AG04449 (cell line): ENCODE data around the gene BARD1.
A peak's percentile ranks its signal among the peaks of the same experiment; 100 is the strongest.

Experiments
- CTCF ChIA-PET: fragments of 350-600 bp; formaldehyde crosslinking; extraction: SDS; loops from one replicate; lab custom pipeline; 2021; ENCODE audit warnings: antibody characterized with exemption; lab: Yijun Ruan, JAX
- POLR2A ChIA-PET: fragments of 400-600, 350-600 bp; formaldehyde crosslinking; extraction: SDS; loops from one replicate; lab custom pipeline; 2020; ENCODE audit warnings: antibody characterized with exemption, inconsistent platforms; lab: Yijun Ruan, JAX
- DNase-seq: peaks from one replicate; pipeline ENCODE4 v3.0.0-alpha.2; 2010; ENCODE audit warnings: low read depth, low spot score
- H3K4me3 ChIP-seq: 2 replicates; pipeline ENCODE4 v1.5.1; 2011; ENCODE audit warnings: low read depth, mild to moderate bottlenecking, control low read depth, low read length
- TF ChIP-seq, protein P1 (sequence below): IDR thresholded peaks from one replicate; pipeline ENCODE4 v1.5.1; 2011; ENCODE audit warnings: mild to moderate bottlenecking, moderate library complexity, low read length, control low read depth, inconsistent platforms; ENCODE audit not compliant: insufficient read depth; ENCODE audit errors: missing control alignments

BARD1 gene

DNA sequence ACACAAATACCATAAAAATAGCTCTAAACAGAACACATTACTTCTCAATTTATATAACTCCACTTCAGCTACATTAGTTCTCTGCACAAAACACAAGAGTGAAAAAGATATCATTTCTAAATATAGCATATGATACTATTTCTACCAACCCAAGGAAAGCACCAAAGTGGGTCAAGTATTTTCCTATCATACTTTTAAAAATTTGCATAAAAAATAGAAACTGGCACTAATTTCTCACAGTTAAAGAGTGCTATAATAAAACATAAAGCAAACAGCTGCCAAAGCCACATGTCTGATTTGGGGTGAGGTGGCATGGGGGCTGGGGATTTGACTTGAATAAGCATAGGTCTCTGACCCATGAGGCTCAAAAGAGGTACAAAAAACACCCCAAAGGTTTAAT lies 61.5 kb downstream of the BARD1 start:
- TF ChIP-seq, protein P1, sequence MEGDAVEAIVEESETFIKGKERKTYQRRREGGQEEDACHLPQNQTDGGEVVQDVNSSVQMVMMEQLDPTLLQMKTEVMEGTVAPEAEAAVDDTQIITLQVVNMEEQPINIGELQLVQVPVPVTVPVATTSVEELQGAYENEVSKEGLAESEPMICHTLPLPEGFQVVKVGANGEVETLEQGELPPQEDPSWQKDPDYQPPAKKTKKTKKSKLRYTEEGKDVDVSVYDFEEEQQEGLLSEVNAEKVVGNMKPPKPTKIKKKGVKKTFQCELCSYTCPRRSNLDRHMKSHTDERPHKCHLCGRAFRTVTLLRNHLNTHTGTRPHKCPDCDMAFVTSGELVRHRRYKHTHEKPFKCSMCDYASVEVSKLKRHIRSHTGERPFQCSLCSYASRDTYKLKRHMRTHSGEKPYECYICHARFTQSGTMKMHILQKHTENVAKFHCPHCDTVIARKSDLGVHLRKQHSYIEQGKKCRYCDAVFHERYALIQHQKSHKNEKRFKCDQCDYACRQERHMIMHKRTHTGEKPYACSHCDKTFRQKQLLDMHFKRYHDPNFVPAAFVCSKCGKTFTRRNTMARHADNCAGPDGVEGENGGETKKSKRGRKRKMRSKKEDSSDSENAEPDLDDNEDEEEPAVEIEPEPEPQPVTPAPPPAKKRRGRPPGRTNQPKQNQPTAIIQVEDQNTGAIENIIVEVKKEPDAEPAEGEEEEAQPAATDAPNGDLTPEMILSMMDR: no peak
- DNase-seq: no peak
- POLR2A ChIA-PET: no interaction called here
- CTCF ChIA-PET: no interaction called here
- H3K4me3 ChIP-seq: no peak overlapping the region

DNA sequence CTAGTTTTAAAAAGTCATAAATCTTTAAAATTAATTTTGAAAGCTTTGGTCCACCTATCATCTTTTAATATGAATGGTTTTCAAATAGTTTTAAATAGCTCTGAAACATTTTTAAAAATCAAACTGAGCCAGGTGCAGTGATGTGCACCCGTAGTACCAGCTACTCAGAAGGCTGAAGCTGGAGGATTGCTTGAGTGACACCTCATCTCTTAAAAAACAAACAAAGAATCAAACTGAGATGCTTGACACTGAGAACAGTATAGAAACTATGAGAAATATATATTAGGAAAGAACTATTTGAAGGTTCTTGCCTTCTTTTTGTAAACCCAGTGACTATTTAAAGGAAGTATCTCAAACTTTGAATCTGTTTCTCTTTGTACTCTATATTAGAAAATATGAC lies 67.4 kb downstream of the BARD1 start:
- no peak for DNase-seq
- POLR2A ChIA-PET: no interaction called here
- no peak overlapping the region for H3K4me3 ChIP-seq
- TF ChIP-seq, protein P1: no peak
- CTCF ChIA-PET: no interaction called here

DNA sequence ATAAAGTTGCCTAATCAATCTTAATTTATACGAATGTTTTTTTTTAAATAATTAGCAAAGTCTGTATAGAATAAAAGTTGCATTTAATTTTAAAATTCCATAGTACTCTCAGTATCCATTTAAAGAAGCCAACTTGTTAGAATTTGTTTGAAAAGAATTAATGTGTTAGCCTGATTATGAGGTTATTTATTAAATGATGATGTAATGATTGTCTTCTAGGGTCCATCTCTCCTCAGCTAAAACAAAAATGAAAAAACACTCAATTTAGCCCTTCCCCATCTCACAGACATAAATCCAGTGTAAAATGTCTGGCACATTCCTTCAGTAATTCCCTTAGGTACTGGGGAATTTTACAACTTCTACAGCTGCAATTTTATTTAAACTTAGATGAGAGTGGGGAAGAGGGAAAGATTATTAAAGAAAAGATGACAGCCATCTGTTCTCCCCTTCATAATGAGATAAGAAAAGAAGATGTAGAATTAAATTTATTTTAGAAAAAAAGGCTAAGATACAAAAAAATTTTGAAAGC lies 68.6 kb downstream of the BARD1 start:
- TF ChIP-seq, protein P1: no peak
- POLR2A ChIA-PET: no interaction called here
- CTCF ChIA-PET: no interaction called here
- DNase-seq: no peak
- H3K4me3 ChIP-seq: no peak overlapping the region

DNA sequence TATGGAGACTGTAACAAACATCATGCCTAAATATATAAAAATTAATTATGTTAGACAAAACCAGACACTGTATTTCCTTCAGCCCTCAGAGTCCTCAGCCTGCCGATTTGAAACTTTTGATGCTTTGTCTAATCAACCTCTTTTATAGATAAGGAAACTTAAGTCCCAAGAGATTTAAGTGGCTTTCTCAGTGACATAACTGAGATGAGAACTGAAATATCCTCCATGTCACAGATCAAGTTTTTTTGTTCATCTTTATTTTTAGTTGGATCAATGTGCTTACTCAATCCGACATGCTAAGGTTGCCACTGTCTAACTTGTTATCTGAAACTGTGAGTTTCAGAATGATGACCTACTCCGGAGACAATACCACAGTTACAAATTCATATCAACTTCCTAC lies 72.3 kb downstream of the BARD1 start:
- ChIA-PET POLR2A (no interaction called here), CTCF (no interaction called here)
- no peak for DNase-seq
- TF ChIP-seq, protein P1: no peak
- no peak overlapping the region for H3K4me3 ChIP-seq

DNA sequence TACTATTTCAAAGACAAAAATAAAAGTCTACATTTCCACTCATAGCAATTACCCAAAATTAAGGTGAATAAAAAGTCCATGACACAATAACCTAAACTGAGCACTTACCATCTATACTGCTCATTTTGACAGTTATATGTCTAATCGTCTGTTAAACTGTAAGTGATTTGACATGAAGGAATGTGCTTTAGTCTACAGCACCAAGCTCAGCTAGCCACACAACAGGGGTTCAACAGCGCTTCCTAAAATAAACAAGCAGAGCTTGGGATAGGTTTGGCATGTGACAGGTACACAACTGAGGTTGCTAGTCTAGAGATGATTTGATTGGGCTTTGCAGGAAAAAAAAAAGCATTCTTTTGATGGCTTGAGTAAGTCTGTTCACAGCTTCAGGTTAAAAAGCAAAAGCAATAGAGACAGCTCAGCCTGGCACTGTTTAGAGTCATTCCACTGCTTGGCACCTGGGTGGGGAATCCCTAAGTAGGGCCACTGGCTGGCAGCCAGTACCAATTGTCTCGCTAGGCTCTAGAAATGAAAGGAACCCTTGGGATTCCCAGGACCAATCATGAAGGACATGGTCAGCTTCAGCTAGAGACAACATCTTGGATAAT lies 78.6 kb downstream of the BARD1 start:
- DNase-seq: no peak
- TF ChIP-seq, protein P1: no peak
- ChIA-PET CTCF (no interaction called here), POLR2A (no interaction called here)
- no peak overlapping the region for H3K4me3 ChIP-seq

DNA sequence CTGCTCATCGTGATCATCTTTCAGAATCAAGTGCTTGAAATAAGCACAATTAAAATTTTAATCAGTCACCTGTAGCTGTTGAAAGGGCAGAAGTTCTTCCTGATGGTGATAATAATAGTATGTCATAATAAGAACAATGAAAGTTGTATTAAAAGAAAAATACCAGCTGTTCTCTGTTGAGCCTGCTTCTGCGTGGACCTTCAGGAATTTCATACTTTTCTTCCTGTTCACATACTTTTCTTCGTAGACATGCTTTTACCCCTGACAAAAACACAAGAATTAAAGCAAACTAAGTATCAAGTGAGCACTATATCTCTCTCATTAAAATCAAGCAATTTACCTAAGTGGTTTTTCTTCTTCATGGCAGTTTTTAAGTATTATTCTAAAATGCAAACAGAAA lies 79.2 kb downstream of the BARD1 start:
- H3K4me3 ChIP-seq: no peak overlapping the region
- POLR2A ChIA-PET: no interaction called here
- DNase-seq: peak; percentile 3
- CTCF ChIA-PET: no interaction called here
- TF ChIP-seq, protein P1: no peak
